NK-92 (cell line): ENCODE data around the gene C4orf51.

Experiments used
- DNase-seq: peaks from one replicate; lab custom pipeline; 2025; ENCODE audit not compliant: unreplicated experiment; lab: John Stamatoyannopoulos, UW

C4orf51 gene

GRCh38 chr4:145755802-145756201 is 75.9 kb downstream of the C4orf51 start:
- no peak for DNase-seq

GRCh38 chr4:145756244-145756643 is 76.3 kb downstream of the C4orf51 start:
- DNase-seq: no peak

- no peak for DNase-seq
Measured at GRCh38 chr4:145757188-145757587, 77.2 kb downstream of the C4orf51 start.

GRCh38 chr4:145760176-145760575 is 80.2 kb downstream of the C4orf51 start:
- DNase-seq: no peak

GRCh38 chr4:145760961-145761929 is 81.3 kb downstream of the C4orf51 start:
- no peak for DNase-seq

GRCh38 chr4:145762719-145763118 is 82.8 kb downstream of the C4orf51 start:
- no peak for DNase-seq

GRCh38 chr4:145763399-145763798 is 83.5 kb downstream of the C4orf51 start:
- DNase-seq: no peak

- DNase-seq: no peak
Measured at GRCh38 chr4:145766273-145766672, 86.3 kb downstream of the C4orf51 start.

- DNase-seq: no peak
Measured at GRCh38 chr4:145769450-145770037, 89.6 kb downstream of the C4orf51 start.

GRCh38 chr4:145770124-145770523 is 90.2 kb downstream of the C4orf51 start:
- DNase-seq: no peak

- DNase-seq: no peak
Measured at GRCh38 chr4:145772347-145772746, 92.4 kb downstream of the C4orf51 start.

GRCh38 chr4:145773581-145774234 is 93.8 kb downstream of the C4orf51 start:
- DNase-seq: no peak

- DNase-seq: no peak
Measured at GRCh38 chr4:145774473-145774872, 94.5 kb downstream of the C4orf51 start.

GRCh38 chr4:145775406-145775805 is 95.5 kb downstream of the C4orf51 start:
- no peak for DNase-seq

GRCh38 chr4:145776208-145776607 is 96.3 kb downstream of the C4orf51 start:
- DNase-seq: no peak

- no peak for DNase-seq
Measured at GRCh38 chr4:145779319-145779801, 99.4 kb downstream of the C4orf51 start.

GRCh38 chr4:145781351-145781750 is 101.4 kb downstream of the C4orf51 start:
- no peak for DNase-seq
